GM13976 (cell line): Measurements from ENCODE around the gene NFIC.
"Not testable (repeated sequence)": the region's sequence is repeated elsewhere in the genome, so short reads cannot be mapped to it uniquely, and the experiment has no call there.

Experiments used
- DNase-seq: peaks from one replicate; pipeline ENCODE4 v3.0.0; 2012; ENCODE audit warnings: low spot score
- in situ Hi-C: fragments of 300-500 bp; cut with MboI; formaldehyde crosslinking; loops from one replicate; pipeline ENCODE4 v1.12.0; 2022; ENCODE audit warnings: low sequenced_read_pairs, mixed read lengths, inconsistent platforms; ENCODE audit not compliant: unreplicated experiment
- TF ChIP-seq, protein P1 (sequence below): IDR thresholded peaks from 2 replicates; pipeline ENCODE4 v1.5.1; 2012; ENCODE audit warnings: borderline replicate concordance, mild to moderate bottlenecking; ENCODE audit not compliant: insufficient read depth; ENCODE audit errors: extremely low read depth, missing control alignments, control extremely low read depth

NFIC gene

DNA sequence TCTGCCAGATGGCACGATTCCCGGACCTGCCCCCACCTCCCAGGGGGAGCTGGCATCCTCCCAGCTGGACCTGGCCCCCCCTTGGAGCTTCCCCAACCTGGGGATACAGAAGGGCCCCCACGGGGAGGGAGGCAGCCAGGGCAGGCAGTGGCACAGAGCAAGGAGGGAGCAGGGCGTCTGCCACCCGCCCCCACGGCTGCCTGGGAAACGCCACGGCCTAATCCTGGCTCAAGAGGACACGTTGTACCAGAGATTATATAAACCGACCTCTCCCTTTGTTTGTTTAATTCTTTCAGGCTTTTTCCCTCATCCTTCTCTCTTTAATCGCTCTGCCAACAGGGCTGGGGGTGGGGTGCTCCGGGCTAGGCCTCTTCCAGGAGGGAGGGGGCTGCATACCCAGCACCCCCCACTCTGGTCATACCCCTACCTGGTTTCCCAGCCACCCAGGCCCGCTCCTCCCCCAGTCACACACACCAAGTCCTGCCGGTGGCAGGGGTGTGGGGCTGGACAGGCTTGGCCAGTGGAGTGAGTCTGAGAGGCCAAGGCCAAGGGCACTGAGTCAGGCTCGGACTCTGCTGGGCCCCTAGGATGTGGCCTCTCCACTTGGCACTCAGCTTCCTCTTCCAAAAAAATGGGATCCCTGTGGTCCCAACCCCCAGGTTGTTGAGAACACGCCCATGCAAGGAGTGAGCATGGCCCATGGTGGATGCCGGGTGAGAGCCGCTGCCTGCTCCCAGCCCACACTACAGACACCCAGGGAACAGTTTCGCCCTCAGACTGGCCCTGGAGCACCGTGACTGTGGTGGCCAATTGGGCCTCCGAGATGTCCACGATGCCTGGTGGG, 29.5 kb upstream of the NFIC start:
- TF ChIP-seq, protein P1, sequence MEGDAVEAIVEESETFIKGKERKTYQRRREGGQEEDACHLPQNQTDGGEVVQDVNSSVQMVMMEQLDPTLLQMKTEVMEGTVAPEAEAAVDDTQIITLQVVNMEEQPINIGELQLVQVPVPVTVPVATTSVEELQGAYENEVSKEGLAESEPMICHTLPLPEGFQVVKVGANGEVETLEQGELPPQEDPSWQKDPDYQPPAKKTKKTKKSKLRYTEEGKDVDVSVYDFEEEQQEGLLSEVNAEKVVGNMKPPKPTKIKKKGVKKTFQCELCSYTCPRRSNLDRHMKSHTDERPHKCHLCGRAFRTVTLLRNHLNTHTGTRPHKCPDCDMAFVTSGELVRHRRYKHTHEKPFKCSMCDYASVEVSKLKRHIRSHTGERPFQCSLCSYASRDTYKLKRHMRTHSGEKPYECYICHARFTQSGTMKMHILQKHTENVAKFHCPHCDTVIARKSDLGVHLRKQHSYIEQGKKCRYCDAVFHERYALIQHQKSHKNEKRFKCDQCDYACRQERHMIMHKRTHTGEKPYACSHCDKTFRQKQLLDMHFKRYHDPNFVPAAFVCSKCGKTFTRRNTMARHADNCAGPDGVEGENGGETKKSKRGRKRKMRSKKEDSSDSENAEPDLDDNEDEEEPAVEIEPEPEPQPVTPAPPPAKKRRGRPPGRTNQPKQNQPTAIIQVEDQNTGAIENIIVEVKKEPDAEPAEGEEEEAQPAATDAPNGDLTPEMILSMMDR, result no peak
- peak; percentile 15 for DNase-seq
- in situ Hi-C loops, result no loop called here

DNA sequence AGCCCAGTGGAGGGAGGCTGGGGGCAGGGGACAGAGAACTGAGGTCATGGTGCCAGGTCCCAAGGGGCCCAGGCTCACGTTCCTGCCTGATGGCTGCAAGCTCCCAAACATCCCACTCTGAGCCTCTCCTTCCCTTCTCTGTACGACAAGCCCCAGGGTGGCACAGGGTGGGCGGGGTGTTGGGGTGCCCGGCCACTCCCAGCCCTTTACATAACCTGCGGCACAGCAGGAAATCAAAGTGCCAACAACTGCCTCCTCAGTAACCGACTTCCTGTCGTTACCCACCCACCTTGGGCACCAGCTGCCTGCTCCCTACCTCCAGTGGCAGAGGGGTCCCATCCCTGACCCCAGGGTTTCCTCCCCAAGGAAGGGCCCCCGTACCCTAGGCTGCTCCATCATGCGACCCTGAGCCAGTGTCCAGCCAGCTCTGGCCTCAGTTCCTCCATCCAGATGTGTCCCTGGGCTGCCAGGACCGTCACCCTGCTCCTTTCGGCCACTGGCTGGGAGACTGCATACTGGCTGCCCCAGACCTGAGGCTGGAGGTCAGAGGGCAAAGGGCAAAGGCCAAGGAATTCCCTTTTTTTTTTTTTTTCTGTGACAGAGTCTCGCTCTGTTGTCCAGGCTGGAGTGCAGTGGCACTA, 27.7 kb upstream of the NFIC start:
- in situ Hi-C loops, result no loop called here
- DNase-seq, result no peak
- TF ChIP-seq, protein P1, result no peak

DNA sequence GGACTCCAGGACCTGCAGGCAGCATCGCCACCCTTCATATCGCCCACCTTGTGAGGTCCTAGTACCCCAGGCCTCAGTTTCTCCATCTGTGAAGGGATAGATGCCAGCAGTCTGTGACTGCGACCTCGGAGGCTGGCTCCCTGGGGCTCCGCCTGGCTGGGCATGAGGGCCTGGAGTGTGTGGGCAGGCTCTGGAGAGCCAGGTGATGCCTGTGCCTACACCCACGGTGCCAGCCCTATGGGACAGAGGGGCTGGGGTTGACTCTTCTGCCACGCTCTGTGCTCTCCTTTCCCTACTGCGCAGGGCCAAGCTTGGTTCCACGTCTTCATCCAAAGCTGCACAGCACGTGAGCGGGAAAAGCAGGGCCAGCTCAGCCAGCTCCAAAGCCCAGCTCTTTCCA, 26.0 kb upstream of the NFIC start:
- DNase-seq, result no peak
- TF ChIP-seq, protein P1, result no peak
- in situ Hi-C loops, result no loop called here

DNA sequence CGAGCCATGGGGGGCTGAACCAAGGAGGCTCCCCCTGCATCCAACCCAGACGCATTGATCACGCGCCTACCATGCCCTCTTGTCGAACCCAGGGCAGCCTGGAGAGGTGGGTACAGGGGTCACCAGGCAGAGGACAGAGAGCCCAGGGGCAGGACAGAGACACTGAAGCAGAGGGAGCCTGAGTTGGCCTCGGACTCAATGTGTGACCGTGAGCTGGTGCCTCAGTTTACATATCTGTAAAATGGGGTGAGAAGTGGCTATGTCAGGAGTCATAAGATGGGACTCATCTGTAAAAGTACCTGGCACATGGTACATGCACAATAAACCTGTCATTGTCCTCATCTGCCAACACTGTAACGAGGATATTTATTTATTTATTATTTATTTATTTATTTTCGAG, 24.1 kb upstream of the NFIC start:
- DNase-seq, result peak; percentile 11
- TF ChIP-seq, protein P1, result no peak
- in situ Hi-C loops, result no loop called here

DNA sequence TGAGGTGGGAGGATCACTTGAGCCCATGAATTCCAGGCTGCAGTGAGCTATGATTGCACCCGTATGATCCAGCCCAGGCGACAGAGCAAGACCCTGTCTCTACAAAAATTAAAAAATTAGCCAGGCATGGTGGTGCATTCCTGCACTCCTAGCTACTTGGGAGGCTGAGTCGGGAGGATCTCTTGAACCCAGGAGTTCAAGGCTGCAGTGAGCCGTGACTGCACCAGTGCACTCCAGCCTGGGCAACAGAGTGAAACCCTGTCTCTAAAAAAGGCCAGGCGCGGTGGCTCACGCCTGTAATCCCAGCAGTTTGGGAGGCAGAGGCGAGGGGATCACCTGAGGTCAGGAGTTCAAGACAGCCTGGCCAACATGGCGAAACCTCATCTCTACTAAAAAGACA, 23.4 kb upstream of the NFIC start:
- DNase-seq, in situ Hi-C loops: not testable (repeated sequence)

DNA sequence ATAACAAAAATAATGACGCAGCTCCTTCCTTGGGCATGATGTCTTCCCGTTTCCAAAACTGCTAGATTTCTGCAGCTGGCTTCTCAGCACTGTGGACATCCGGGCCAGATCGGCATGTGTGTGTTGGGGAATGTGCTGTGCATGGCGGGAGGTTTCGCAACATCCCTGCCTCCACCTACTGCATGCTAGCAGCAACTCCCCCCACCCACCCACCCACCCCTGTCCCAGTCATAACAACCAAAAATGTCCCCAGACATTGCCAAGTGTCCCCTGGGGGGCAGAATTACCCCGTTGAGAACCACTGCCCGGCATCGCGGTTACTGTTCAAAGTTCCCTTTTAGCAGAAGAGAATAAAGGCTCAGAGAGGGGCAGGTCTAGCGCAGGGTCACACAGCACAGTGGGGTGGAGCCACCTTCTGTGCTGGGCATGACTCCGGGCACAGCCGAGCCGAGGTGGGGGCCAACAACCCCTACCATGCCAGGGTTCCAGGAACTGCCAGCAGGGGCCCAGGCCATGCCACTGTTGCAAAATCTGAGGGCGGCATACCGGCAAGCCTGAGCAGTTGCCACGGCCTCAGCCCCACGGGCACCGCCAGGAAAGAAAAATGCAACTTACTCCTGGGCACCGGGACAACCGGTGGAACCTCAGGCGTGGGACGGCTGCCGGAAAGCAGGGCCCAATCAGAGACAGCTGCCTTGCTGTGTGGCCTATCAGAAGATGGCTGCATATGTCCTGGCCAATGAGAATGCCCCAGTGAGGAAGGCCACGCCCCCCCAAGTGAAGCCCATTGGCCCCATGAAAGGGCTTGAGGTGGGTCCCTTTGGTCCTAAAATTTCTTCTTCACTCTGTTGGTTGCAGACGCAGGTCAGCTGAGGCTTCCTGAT, 22.5 kb upstream of the NFIC start:
- DNase-seq, result peak; percentile 69
- in situ Hi-C loops, result no loop called here
- TF ChIP-seq, protein P1, result no peak
